PC-3 (cell line): ENCODE results near the gene WDR90. TPM values are rescaled to one million over a fixed set of nuclear protein-coding genes. Genes with fewer than 3 reads are reported as not detected.

Experiments
- ATAC-seq: fragments of 200-7000 bp; cut with Tn5 transposase; 2 replicates; pipeline ENCODE4 v1.9.1; 2020; ENCODE audit warnings: mild to moderate bottlenecking, moderate library complexity
- BruUV-seq: library from RNA; stranded (reverse); fragments of 400-500 nt; replicated peaks from 2 replicates; lab custom pipeline; 2021; lab: Mats Ljungman, UMichigan
- CTCF ChIA-PET: fragments of 300-600 bp; sonication (Branson Sonifier 250); formaldehyde crosslinking; loops from one replicate; lab custom pipeline; 2022; ENCODE audit warnings: antibody characterized with exemption; lab: Charles Lee
- POLR2A ChIA-PET: fragments of 300-600 bp; sonication (Branson Sonifier 250); formaldehyde crosslinking; loops from one replicate; lab custom pipeline; 2022; ENCODE audit warnings: antibody characterized with exemption; ENCODE audit not compliant: unreplicated experiment; lab: Charles Lee
- DNase-seq: peaks from one replicate; pipeline ENCODE4 v3.0.0-alpha.2; 2015
- H2AFZ ChIP-seq: fragments of 300-600 bp; sonication (generic); 2 replicates; pipeline ENCODE4 v1.6.0; 2016; ENCODE audit warnings: antibody characterized with exemption, low read length
- H3F3A ChIP-seq: fragments of 300-600 bp; sonication (generic); one replicate; pipeline ENCODE4 v1.6.0; 2017; ENCODE audit warnings: antibody characterized with exemption, low read length, control low read depth, mild to moderate bottlenecking; ENCODE audit not compliant: unreplicated experiment
- H3K27ac ChIP-seq: fragments of 300-600 bp; sonication (generic); 2 replicates; pipeline ENCODE4 v1.5.1; 2016; ENCODE audit warnings: mild to moderate bottlenecking, low read length
- H3K27me3 ChIP-seq: fragments of 300-600 bp; sonication (generic); 2 replicates; pipeline ENCODE4 v1.6.1; 2016; ENCODE audit warnings: low read length, mixed read lengths
- H3K36me3 ChIP-seq: fragments of 300-600 bp; sonication (generic); 2 replicates; pipeline ENCODE4 v1.6.1; 2016; ENCODE audit warnings: low read depth, mixed run types, low read length, mixed read lengths
- H3K4me1 ChIP-seq: fragments of 300-600 bp; sonication (generic); 2 replicates; pipeline ENCODE4 v1.5.1; 2016; ENCODE audit warnings: low read length; ENCODE audit not compliant: insufficient read depth
- H3K4me2 ChIP-seq: fragments of 300-600 bp; sonication (generic); 2 replicates; pipeline ENCODE4 v1.6.0; 2016; ENCODE audit warnings: low read length
- H3K4me3 ChIP-seq: fragments of 300-600 bp; sonication (generic); 2 replicates; pipeline ENCODE4 v1.5.1; 2016; ENCODE audit warnings: mild to moderate bottlenecking, low read length, mixed read lengths
- H3K79me2 ChIP-seq: fragments of 300-600 bp; sonication (generic); 2 replicates; pipeline ENCODE4 v1.6.1; 2017; ENCODE audit warnings: low read length, mixed read lengths
- H3K9ac ChIP-seq: fragments of 300-600 bp; sonication (generic); 2 replicates; pipeline ENCODE4 v1.6.0; 2016; ENCODE audit warnings: mild to moderate bottlenecking, low read length
- H3K9me2 ChIP-seq: fragments of 300-600 bp; sonication (generic); replicated peaks from 2 replicates; pipeline ENCODE4 v1.6.1; 2016; ENCODE audit warnings: mixed run types, low read length, mixed read lengths
- H3K9me3 ChIP-seq: fragments of 300-600 bp; sonication (generic); 2 replicates; pipeline ENCODE4 v1.6.1; 2016; ENCODE audit warnings: low read length, mixed read lengths
- H4K20me1 ChIP-seq: fragments of 300-600 bp; sonication (generic); 2 replicates; pipeline ENCODE4 v1.6.1; 2016; ENCODE audit warnings: low read length, mixed read lengths
- EZH2 ChIP-seq: fragments of 300-600 bp; sonication (generic); IDR thresholded peaks from one replicate; pipeline ENCODE4 v1.6.1; 2017; ENCODE audit warnings: antibody characterized with exemption, mild to moderate bottlenecking, low read length; ENCODE audit not compliant: unreplicated experiment
- EZH2phosphoT487 ChIP-seq: fragments of 300-600 bp; sonication (generic); IDR thresholded peaks from 2 replicates; pipeline ENCODE4 v1.6.1; 2018; ENCODE audit warnings: mild to moderate bottlenecking, antibody characterized with exemption, low read length, borderline replicate concordance
- intact Hi-C: fragments of 100-400 bp; cut with micrococcal nuclease; formaldehyde crosslinking; loops from 2 replicates; pipeline ENCODE4 v1.9.0; 2023
- total RNA-seq: library from RNA; depleted of rRNA; stranded (reverse); fragments of >200 nt; gene quantifications from 2 replicates; pipeline ENCODE4 v1.2.3, GENCODE V29; 2014
- TF ChIP-seq, protein P1 (sequence below): fragments of 300-600 bp; sonication (generic); conservative IDR thresholded peaks from 2 replicates; pipeline ENCODE4 v1.5.1; 2017; ENCODE audit warnings: antibody characterized with exemption, low read depth, mild to moderate bottlenecking, low read length

Gene WDR90
- total RNA-seq, 1 experiment from 2014 or later = 44.4 TPM

GRCh38 chr16:700684-701584, 51.8 kb downstream of the WDR90 start:
- Histone ChIP-seq H3K4me1 (no peaks in the 10 kb centered on the region), H3K4me2 (peak overlapping the region; percentile 26; the same call in 1 of the 2 replicates), H3K27me3 (peaks cover 13% of the 10 kb centered on the region), H3F3A (no peaks in the 10 kb centered on the region), H2AFZ (no peak overlapping the region), H3K27ac (no peak overlapping the region), H3K9me3 (no peaks in the 10 kb centered on the region), H3K9me2 (no peaks in the 10 kb centered on the region), H3K36me3 (no peaks in the 10 kb centered on the region), H3K79me2 (no peaks in the 10 kb centered on the region), H3K4me3 (no peak overlapping the region), H4K20me1 (no peaks in the 10 kb centered on the region), H3K9ac (no peak overlapping the region)
- TF ChIP-seq EZH2 (no peak), EZH2phosphoT487 (no peak)
- TF ChIP-seq, protein P1, sequence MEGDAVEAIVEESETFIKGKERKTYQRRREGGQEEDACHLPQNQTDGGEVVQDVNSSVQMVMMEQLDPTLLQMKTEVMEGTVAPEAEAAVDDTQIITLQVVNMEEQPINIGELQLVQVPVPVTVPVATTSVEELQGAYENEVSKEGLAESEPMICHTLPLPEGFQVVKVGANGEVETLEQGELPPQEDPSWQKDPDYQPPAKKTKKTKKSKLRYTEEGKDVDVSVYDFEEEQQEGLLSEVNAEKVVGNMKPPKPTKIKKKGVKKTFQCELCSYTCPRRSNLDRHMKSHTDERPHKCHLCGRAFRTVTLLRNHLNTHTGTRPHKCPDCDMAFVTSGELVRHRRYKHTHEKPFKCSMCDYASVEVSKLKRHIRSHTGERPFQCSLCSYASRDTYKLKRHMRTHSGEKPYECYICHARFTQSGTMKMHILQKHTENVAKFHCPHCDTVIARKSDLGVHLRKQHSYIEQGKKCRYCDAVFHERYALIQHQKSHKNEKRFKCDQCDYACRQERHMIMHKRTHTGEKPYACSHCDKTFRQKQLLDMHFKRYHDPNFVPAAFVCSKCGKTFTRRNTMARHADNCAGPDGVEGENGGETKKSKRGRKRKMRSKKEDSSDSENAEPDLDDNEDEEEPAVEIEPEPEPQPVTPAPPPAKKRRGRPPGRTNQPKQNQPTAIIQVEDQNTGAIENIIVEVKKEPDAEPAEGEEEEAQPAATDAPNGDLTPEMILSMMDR = no peak
- ATAC-seq (peak; percentile 48; the same call in 1 of the 2 replicates), DNase-seq (no peak)
- ChIA-PET POLR2A (no interaction called here), CTCF (no interaction called here)
- no TSS peak for BruUV-seq
- intact Hi-C loops = no loop called here

- Histone ChIP-seq H3K79me2 (no peaks in the 10 kb centered on the region), H3K9me3 (no peaks in the 10 kb centered on the region), H3K4me1 (no peaks in the 10 kb centered on the region), H3K9ac (no peak overlapping the region), H3K4me2 (no peak overlapping the region), H3K4me3 (no peak overlapping the region), H3K27me3 (peaks cover 25% of the 10 kb centered on the region), H2AFZ (no peak overlapping the region), H4K20me1 (no peaks in the 10 kb centered on the region), H3F3A (no peaks in the 10 kb centered on the region), H3K9me2 (no peaks in the 10 kb centered on the region), H3K36me3 (no peaks in the 10 kb centered on the region), H3K27ac (no peak overlapping the region)
- POLR2A ChIA-PET = interaction anchor here (0.6 kb wide), 1 partner anchor 376 kb away, joined by 3 read pairs; no protein-coding TSS in a partner anchor
- CTCF ChIA-PET = no interaction called here
- ATAC-seq = no peak
- no TSS peak for BruUV-seq
- TF ChIP-seq EZH2phosphoT487 (no peak), EZH2 (no peak)
- TF ChIP-seq, protein P1 = no peak
- DNase-seq = no peak
- intact Hi-C loops = no loop called here
These were observed 53.2 kb downstream of the WDR90 start for GRCh38 chr16:702341-702740.

- ATAC-seq = no peak
- no peak for TF ChIP-seq EZH2
- TF ChIP-seq, protein P1 = no peak
- TF ChIP-seq EZH2phosphoT487 = no peak
- no TSS peak for BruUV-seq
- H2AFZ ChIP-seq = no peak overlapping the region
- ChIA-PET POLR2A (no interaction called here), CTCF (no interaction called here)
- H3K4me2 ChIP-seq = no peak overlapping the region
- no peaks in the 10 kb centered on the region for H4K20me1 ChIP-seq
- peaks cover 33% of the 10 kb centered on the region for H3K27me3 ChIP-seq
- intact Hi-C loops = no loop called here
- H3K36me3 ChIP-seq = no peaks in the 10 kb centered on the region
- H3K9me3 ChIP-seq = no peaks in the 10 kb centered on the region
- no peak overlapping the region for H3K27ac ChIP-seq
- H3F3A ChIP-seq = no peaks in the 10 kb centered on the region
- no peaks in the 10 kb centered on the region for H3K9me2 ChIP-seq
- no peak overlapping the region for H3K4me3 ChIP-seq
- H3K9ac ChIP-seq = no peak overlapping the region
- H3K4me1 ChIP-seq = no peaks in the 10 kb centered on the region
- H3K79me2 ChIP-seq = no peaks in the 10 kb centered on the region
- no peak for DNase-seq
These were observed 54.2 kb downstream of the WDR90 start for GRCh38 chr16:703406-703805.
